Measurements from ENCODE around the gene RNF114.
"Not testable (repeated sequence)": the region's sequence is repeated elsewhere in the genome, so short reads cannot be mapped to it uniquely, and the experiment has no call there.

RNF114 gene, protein sequence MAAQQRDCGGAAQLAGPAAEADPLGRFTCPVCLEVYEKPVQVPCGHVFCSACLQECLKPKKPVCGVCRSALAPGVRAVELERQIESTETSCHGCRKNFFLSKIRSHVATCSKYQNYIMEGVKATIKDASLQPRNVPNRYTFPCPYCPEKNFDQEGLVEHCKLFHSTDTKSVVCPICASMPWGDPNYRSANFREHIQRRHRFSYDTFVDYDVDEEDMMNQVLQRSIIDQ

DNA sequence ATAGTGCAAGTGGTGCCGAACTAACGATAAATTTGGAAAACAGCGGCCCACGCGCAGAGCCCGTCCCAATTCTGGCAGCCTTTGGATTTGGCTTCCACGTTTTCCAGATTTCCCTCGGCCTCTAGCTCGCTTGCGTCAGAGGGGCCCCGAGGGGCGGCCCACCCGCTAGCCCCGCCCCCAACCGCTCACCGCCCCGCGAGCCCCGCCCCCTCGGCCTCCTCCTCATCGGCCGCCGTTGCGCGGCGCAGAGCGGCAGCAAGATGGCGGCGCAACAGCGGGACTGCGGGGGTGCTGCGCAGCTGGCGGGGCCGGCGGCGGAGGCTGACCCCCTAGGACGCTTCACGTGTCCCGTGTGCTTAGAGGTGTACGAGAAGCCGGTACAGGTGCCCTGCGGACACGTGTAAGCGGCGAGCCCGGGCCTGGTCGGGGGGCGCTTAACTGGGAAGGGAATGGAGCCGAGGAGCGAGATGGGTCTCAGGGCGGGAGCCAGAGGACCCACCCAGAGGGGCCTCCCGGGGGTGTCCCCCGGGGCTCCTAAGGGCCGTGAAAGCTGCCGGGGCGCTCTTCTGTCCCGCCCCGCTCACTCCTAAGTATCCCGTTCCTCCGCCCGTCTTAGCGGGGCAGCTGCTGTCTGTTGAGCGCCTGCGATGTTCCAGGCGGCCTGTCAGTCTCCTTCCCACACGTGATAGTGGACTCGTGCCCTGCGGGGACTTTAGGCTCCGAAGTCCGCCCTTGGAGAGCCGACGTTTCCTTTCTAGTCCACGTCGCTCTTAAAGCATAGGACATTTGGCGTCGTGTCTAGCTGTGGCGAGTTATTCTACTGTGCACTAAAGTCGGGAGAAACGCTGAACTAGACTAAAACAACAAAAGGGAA is at the start of gene RNF114:
Gene RNF114, plus strand, starts transcription at position 245 of the 874 bp plus-strand sequence. Its CDS starts 16 bp downstream, at position 261.
- DNase-seq (ENCODE audit: low read depth): peak; percentile 84

DNA sequence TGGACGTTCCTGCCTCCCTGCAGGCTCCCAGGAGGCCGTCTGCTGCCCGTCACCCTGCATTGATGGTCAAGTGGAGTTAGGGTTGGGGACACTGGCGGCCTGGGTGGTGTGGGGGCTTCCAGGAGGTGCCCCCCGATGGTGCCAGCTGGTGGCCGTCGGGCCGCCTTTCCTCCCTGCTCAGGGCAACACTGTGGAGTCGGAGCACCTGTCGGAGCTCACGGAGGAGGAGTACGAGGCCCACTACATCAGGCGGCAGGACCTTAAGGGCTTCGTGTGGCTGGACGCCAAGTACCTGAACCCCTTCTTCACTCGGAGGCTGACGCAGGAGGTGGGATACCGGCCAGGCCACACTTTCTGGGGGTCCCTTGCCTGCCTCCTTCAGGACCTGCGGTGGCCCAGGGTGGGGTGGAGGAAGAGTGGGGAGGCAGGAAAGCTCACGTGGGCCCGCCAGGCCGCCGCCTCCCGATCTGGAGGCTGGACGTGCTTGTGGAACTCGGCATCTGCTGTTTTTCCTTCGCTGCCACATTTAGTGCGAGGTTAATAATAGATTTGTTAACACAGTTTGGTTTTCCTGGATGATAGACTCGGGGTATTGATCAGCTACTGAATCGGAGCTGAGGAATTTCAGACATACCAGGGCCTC is 49.5 kb upstream of the RNF114 start:
- DNase-seq (ENCODE audit: low read depth): no peak

DNA sequence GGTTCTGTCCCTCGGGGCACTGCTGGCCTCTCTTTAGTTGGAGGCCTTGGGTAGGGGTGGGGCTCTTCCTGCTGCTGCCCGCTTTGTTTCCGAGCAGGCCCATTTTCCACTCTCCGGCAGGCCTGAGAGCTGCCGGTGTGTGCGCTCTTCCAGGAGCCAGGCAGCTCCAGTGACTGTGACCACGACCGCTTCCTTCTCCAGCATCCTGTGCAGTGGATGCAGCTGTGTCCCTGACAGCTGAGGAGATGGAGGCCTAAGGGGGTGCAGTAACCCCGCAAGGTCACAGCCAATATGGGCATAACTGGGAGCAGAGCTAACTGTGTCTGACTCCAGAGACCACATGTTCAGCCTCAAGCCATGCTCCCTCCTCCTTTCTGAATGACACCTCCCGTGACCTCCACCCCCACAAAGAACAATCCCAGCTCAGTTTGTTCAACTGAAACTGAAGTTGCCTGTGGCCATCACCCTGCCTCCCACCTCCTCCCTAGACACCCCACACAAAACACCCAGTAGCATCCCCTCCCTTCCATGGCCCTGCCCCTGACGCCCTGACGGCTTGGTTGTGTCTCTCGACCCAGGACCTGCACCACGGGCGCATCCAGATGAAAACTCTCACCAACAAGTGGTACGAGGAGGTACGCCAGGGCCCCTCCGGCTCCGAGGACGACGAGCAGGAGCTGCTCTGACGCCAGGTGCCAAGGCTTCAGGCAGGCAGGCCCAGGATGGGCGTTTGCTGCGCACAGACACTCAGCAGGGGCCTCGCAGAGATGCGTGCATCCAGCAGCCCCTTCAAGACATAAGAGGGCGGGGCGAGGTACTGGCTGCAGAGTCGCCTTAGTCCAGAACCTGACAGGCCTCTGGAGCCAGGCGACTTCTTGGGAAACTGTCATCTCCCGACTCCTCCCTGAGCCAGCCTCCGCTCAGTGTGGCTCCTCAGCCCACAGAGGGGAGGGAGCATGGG is 48.7 kb upstream of the RNF114 start:
- DNase-seq (ENCODE audit: low read depth): peak; percentile 26

DNA sequence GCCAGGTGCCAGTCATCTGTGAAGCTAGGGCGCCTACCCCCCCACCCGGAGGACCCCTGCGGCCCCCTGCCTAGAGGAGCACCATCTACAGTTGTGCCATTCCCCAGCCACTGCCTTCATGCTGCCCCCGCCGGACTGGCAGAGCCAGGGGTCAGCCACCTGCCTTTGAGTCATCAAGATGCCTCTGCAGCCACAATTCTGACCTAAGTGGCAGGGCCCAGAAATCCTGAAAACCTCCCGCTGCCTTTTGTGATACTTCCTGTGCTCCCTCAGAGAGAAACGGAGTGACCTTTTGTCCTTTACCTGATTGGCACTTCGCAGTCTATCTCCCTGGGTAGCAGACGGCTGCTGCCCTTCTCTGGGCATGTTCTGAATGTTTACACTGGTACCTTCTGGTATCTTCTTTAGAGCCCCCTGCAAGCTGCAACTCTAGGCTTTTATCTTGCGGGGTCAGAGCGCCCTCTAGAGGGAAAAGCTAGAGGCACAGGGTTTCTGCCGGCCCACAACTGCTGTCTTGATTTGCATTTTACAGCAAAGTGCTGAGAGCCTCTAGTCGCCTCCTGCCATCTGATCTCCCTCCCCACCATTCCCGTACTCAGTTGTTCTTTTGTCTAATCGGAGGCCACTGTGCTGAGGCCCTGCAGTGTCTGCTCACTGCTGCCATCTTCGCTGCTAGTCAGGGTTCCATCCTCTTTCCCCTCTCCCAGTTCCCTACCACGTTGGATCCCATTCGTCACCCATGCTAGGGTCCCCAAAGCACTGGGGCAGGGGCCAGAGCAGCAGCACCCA is 47.8 kb upstream of the RNF114 start:
- DNase-seq (ENCODE audit: low read depth): peak; percentile 53

DNA sequence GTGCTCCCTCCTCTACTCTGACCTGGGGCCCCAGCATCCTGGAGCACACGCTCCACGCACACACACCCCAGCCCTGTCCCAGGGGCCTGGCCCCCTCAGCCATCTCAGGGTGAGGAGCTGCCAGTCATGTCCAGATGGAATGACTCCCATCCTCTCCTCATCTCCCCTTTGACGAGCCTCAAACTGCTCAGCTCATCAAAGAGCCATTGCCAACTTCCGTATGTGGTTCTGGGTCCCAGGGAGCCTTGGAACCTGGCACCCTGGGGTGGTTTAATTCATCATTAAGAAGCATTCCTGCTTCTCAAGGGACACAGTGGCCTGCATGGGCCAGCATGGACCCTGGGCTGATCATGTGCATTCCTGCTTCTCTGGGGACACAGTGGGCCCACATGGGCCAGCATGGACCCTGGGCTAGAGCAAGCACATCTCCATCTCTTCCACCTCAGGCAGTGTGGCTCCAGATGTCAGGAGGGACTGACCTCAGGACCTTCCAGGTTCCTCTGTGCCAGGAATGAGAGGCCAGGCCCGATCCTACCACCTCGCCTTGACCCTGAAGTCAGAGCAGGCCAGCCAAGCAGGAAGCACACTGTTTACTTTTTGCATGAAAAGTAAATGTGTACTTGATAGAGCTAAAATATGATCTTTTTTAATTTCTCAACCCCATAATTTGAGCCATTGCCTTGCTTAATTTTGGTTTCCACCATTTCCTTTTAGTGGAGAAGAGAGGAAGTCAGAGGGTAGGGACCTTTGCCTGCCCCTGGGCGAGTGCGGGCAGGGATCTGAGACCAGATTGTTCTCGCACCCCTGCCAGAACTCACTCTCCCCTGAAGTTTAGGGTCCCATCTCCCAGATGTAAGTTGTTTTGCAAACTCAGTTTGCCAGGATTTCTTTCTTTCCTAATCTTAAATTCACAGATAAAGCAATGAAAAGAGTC is 46.9 kb upstream of the RNF114 start:
- no peak for DNase-seq (ENCODE audit: low read depth)

DNA sequence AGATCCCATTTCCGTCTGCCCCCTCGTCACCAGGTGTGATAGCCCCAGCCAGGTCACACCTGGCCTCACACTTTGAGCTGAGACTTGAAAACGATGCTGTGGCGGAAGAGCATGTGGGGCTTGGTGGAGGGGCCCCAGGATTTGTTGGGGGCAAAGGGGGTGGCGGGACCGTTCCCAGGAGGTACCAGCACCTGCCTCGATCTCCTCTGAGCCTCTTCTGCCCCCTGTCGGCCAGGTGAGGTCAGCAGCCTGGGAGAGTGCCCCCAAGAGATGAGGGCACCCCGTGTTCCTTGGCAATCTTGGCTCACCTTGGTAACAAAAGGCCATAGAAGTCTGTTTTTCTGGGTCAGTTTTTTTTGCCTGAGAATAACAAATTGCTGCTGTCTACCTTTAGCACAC is 46.3 kb upstream of the RNF114 start:
- no peak for DNase-seq (ENCODE audit: low read depth)

DNA sequence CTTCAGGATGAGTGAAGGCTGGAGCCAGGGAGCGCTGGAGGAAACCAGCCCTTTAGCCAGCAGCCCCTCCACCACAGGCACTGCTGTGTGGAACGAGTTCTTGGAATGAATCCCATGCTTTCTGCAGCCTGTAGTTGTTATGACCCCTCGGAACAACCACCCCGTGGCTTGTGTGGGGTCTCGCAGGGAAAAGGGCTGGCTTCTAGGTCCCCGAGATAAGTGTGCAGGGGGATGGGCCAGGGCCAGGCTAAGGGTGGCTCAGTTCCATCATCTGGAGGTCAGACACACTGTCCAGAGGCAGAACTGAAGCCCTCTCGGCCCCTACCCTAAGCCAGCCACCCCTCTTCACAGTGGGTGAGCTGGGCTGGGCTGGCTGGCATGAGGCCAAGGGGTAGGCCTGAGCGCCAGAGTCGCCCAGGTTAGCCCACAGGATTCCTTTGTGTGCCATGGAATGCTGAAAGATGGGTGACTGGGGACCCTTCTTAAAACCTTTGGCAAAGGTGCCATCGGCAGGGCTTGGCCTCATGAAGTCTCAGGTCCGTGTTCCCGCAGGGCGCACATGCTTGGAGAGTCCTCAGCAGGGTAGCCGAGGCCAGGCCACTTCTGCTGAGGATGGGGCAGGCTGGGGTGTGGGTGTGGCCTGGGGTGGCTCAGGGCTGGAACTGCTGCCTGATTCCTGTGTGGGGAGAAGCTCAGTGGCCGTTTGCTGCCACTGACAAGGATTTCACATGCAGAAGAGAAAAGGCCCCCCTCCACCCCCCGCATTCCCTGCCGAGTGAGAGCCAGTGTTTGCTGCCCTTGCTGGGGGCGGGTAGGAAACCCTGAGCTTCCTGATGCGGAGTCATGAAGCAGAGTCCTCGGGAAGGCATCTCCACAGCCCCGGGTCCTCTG is 45.5 kb upstream of the RNF114 start:
- DNase-seq (ENCODE audit: low read depth): no peak

DNA sequence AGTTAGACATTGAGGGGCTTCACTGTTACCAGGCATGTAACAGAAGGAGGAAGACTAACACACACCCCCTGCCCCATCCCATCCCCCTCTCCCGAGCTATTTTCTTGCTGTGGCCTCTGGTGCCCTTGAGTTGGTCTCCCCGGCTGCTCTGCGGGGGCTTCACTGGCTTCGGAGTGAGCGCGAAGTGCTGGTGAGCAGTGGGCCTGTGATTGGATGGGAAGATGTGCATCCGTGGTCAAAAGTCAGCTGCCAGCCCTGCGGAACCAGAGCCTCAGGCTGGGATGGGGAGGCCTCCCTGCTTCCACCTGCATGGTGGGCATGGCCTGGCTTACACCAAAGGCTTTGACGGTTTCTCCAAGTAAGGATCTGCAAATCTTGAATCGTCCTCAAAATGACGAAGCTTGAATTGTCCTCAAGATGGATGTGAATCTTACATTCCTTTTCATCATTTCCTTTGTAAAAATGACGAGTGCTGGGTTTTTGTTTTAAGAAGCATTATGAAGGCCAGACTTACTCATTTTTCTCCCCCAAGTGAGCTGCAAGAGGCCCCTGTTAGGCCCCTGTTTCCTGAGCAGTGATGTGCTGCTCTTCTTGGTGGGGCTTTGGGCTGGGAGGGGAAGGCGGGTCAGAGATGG is 44.6 kb upstream of the RNF114 start:
- no peak for DNase-seq (ENCODE audit: low read depth)

DNA sequence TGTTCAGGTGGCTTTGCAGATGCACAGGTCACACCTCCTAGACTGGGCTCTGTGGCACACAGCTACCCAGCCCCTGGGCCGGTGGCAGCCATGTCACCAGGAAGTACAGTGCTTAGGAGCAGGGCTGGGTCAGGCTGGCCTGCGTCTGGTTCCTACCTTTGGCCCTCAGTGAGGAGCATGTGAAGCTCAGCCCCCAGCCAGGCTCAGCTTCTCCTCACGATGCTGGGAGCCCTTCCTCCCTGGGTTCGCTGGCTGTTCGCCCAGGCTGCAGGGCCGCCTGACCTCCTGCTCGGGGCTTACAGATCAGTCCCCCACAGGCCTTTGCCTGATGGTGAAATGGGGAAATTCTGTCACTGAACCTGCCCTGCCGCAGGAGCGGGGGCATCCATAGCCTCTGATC is 43.9 kb upstream of the RNF114 start:
- no peak for DNase-seq (ENCODE audit: low read depth)

DNA sequence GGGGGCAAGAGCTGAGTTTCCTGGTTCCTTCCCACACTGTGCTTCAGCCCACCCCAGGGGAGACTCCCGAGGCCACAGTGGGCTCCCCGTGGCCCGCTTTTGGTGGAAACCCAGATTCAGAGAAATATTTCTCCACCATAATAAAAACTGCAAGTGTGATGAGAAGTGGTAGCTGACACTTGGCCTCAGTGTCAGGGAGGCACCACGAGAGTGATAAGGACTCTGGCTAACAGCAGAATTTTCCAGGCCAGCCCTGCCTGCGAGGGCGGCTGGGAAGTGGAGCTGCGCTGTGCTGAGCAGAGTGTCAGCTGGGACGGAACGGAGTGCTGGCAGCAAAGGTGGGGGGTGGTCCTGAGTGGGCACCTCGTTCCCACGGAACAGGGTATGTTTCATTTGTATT is 43.4 kb upstream of the RNF114 start:
- DNase-seq (ENCODE audit: low read depth): no peak

DNA sequence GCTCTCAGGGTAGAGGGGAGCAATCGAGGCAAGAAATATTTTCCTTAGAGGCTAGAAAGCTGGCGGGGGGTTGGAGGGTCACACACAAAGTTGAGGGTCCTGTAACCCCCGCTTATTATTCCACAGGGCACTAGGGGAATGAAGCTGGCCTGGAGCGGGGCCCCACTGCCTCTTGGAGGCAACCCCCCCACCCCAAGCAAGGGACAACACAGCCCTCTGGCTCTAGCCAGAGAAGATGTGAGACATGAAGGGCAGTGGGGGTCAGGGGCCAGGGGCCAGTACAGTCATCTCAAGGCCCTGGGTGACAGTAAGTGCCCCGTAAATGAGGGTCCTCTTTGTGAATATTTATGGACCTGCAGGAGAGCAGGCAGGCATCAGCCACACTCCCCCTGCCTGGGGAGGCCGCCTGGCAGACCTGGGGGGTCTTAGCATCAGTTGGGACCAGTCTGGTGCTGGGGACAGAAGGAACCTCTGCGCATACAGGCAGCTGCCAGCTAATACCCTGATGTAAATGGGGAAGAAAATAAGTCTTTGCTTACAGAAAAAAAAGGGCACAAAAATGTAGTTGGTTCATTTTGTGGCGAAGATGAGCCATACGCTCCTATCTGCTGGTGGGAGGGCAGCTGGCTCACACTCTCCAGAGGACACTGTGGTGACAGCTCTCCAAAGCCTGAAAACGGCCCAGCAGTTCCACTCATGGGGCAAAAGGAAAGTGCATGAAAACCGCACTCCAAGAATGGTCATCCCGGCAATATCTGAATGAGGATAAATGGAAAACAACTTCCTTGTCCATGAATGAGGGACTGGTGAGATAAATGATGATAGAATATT is 42.7 kb upstream of the RNF114 start:
- no peak for DNase-seq (ENCODE audit: low read depth)

DNA sequence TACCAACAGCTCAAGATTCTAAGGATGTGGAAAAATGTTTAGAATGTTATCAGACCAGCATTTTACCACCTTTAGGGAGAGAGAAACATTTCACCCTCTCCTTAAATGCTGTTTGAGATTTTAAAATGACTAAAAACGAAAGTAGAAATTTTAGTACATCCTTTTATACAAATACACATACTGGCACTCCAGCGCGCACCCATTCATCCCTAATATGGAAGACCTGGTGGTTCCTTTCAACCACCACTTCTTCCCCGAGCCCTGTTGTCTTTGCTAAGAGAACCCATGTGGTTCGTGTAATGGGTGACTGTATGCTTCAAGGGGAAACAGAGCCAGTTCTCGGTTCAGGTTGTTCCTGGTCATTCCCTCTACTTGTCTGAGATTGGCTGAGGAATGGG is 42.1 kb upstream of the RNF114 start:
- DNase-seq (ENCODE audit: low read depth): no peak

DNA sequence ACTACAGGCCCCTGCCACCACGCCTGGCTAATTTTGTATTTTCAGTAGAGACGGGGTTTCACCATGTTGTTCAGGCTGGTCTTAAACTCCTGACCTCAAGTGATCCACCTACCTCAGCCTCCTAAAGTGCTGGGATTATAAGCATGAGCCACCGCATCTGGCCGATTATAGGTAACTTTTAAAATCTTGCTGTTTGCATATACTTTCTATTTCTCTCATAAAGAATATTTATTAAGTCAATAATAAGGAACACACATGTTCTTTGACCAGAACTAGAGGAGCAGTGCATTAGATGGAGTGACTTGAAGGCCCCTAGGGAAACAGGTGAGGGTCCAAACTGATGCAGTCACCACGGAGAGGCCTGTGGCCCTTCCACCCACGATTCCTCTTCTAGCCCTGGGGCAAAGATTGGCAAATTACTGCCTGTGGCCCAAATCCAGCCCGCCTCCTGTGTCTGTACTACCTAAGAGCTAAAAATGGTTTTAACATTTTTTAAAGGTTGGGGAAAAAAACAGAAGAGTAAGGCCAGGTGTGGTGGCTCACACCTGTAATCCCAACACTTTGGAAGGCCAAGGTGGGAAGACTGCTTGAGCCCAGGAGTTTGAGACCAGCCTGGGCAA is 40.6 kb upstream of the RNF114 start:
- not testable (repeated sequence) for DNase-seq (ENCODE audit: low read depth)

DNA sequence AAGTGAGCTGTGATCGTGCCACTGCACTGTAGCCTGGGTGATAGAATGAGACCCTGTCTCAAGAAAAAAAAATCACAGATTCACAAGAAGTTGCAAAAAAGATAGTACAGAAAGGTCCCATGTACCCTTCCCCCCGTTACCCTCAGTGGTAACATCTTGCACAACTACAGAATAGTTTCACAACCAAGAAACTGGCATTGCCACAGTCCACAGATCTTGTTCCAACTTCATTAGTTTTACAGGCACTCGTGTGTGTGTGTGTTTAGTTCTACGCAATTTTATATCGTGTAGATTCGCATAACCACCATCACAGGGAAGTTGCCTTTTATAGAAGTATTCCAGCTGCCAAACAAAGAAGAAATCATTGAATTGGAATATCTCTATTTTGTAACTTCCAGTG is 40.0 kb upstream of the RNF114 start:
- DNase-seq (ENCODE audit: low read depth): peak; percentile 84

DNA sequence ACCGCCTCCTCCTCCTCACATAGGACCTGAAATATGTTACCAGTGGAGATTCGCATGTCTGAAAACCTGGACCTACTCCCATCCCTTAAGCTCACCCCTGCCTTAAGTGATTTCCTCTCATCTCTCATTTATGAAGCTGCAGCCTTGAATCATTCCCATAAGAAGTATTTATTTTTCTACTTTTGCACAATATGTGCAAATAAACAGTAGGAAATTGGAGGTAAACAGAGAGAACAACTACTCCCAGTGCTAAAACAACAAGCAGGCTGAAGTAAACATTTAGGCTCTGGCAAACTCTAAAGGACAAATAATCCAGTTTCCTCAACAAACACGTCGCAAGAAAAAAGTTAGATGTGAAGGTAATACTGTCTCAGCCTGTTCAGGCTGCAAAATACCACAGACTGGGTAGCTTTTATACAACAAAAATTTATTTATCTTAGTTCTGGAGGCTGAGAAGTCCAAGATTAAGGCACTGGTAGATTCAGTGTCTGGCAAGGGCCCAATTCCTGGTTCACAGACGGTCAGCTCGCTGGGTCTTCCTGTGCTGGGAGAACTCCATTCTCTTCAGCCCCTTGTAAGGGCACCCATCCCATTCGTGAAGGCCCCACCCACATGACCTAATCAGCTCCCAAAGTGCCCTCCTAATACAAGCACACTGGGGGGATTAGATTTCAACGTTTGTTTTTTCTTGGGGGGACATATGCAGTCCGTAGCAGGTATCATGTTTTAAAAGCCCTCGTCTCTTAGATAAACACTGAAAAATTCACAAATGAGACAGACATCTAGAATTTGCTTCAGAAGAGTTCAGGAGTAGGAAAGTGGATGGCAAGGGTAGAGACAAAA is 36.4 kb upstream of the RNF114 start:
- DNase-seq (ENCODE audit: low read depth): no peak

DNA sequence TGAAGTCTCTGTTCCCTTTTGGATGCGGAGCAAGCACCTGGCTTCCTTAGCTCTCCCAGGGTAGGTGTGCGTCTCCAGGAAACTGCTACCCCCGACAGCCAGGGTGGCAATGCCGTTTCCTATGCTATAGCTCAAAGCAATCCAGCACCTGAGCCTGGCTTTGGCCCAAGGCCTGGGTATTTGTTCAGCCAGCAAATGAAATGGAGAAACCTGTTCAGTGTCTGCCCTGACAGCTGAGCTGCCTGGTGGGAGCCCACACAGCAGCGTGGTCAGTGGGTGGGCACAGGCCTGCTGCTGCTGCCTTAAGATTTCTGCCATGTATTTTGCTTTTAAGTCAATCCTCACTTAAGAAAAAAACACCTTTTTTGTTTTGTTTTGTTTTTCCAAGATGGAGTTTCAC is 34.6 kb upstream of the RNF114 start:
- DNase-seq (ENCODE audit: low read depth): no peak
